GM18526 (cell line): ENCODE data around the gene ZBTB44.

Experiments used
- POLR2A ChIP-seq: IDR thresholded peaks from 3 replicates; pipeline ENCODE4 v1.6.1; 2011; ENCODE audit not compliant: insufficient read length; ENCODE audit errors: extremely low read depth

Gene ZBTB44

DNA sequence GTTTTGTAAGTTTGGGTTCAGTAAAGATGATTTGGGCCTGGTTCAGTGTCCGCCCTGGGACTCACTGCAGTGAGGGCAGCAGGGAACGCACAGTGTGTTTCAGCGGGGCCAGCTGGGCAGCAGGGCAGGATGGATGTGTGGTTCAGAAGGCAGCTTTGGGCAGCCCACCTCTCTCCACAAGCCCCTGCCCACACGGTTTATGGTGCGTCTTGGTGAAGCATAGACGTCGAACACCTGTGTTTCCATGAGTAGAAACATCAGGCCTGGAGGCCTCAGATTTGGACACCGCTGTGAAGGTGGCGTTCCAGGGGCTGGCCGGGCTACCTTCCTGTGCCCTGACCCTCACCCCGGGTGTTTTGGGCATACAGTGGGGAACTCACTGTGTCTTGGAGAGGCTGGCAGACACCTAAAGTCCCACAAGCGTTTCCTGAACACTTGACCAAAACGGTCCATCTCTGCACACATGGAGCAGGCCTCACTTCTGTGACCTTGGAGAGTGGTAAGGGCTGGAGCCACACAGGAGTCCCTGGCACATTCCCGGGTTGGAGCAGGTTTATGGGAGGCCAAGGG, 96.1 kb downstream of the ZBTB44 start:
- TF ChIP-seq POLR2A, result no peak

DNA sequence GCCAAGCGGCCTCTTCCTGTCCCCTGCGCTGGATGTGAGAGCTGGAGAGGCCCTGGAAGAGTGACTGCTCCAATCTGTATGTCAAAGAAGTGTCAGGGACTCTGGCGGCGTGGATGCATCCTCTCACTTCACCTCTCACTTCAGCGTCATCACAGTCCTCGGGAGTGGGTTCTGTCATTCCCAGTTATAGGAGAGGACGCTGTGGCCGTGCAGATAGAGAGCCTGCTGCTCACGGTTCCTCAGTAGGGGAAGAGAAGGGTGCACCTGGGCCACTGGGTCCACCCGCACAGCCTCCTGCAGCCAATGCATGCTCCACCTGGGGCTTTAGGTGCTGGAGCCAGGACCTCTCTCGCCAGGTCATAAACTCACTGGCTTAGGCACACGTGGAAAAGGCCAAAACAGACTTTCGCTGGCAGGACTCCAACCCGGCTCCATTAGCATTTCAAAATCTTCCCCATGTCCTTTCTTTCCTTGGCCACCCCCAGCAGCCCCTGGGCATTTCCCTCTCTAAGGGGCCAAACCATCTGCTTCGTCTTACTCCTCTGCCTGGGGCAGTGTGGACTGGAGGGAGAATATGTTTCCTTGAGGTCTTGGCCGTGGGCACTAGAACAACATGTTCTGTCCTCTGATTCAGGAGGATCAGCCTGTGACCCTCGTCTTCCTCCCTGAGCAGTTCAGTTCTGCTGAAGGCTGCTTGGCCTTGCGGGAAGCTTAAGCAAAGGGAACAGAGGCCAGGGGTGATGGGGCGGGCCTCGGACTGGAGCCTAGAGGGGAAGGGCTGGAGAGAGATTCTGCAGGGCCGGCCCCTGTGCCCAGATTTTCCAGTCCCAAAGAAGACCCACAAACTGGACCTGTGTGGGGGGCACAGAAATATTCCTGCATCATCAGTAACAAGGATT, 97.3 kb downstream of the ZBTB44 start:
- TF ChIP-seq POLR2A, result no peak

DNA sequence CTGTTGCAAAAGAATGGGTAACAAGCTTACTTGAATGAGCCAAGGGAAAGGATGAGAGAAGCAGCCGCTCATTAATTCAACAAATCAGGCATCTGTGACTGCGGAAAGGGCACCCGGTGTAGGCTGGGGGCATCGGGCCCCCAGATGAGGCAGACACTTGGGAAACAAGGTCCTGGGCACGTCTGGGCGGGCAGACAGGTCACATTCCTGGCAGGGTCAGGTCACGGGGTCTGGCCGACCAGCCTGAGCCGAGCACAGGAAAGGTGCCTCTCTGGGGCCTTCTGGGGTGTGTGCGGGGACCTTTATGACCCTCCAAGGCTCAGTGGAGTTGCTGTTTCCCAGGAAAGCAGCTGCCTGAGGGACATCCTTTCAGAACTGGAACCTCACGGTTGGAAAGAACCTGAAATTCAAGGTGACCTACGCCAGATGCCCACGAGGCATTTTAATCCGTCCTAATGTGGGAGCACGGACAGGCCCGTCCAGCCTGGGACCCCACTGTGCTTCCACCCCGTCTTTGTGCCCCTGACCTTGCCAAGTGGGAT, 98.1 kb downstream of the ZBTB44 start:
- no peak for TF ChIP-seq POLR2A

DNA sequence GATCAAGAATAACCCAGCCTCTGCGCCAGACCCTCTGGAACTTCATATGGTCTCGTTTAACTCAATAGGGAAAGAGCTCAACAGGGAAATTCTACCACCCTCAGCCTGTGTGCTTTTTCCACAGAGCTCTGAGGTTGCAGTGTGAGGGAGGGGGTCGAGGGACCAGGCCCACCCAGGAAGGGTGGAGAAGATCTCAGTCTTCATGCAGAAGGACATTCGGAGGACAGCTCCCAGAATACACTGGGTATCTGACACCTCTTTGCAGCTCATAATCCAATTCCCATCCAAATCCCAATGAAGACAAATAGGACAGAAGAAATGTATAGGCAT, 98.5 kb downstream of the ZBTB44 start:
- TF ChIP-seq POLR2A, result no peak

DNA sequence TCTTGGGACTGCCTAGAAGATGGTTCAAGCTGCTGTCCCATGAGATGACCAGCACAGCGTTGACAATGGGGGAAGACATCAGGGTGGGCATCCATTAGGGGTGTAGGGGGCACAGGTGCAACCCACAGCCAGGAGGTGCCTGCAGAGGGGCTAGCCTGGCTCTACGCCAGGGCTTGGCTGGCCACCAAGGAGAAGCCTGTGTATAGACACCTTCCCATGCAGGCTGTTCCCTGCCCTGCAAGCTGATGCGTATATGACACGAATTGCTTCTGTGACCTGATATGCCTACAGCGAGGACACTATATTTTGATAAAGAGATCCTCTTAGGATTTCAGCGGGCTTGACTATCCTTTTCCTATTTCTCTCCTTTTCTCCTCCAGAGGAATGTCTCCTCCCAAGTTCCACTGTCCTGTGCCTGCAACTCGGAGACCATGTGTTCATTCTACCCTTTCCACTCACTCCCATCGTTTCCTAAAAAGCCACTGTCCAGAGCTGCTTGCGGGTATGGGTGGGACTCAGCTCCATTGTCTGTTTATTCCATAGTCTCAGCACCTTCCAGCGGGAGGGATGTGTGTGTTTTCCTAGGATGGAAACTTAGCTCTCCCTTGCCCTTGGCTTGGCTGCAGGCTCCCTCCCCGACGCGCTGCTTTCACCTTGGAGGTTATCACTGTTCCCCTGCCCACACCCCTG, 99.0 kb downstream of the ZBTB44 start:
- no peak for TF ChIP-seq POLR2A

DNA sequence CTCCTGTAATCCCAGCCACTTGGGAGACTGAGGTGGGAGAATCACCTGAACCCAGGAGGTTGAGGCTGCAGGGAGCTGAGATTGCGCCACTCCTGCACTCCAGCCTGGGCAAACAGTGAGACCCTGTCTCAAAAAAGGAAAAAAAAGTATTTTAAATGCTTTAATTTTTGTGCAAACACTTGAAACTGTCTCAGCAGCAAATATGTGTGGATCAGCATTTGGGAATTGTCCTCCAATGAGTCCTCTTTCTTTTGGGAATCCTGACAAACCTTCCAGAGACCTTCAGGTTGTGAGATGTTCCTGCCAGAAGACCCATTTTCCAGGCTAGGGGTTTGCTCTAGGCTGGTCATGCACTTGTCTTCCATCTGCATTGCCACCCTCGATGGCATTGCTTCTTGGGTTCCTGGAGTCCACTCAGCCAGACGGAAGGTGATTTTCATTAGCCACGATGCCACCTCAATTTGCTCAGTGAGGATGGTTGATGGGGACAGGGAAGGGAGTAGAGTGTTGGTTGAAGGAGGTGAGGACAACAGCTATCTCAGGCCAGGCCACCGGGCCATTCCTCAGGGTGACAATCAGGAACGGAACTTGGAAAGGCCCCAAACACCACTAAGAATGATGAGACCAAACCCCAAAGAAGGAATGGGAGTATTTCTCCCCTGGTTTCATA, 99.7 kb downstream of the ZBTB44 start:
- no peak for TF ChIP-seq POLR2A

DNA sequence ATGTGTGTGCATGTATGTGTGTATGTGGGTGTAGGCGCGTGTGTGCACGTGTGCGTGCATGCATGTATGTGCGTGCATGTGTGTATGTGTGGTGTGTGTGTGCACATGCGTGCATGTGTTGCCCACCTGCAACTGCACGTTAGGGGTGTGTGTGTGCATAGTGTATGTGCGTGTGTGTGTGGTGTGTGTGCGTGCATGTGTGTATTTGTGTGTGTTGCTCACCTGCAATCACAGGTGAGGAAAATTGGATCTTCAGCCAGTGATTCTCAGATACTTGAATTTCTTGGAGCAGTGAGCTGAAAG, 100.8 kb downstream of the ZBTB44 start:
- no peak for TF ChIP-seq POLR2A

DNA sequence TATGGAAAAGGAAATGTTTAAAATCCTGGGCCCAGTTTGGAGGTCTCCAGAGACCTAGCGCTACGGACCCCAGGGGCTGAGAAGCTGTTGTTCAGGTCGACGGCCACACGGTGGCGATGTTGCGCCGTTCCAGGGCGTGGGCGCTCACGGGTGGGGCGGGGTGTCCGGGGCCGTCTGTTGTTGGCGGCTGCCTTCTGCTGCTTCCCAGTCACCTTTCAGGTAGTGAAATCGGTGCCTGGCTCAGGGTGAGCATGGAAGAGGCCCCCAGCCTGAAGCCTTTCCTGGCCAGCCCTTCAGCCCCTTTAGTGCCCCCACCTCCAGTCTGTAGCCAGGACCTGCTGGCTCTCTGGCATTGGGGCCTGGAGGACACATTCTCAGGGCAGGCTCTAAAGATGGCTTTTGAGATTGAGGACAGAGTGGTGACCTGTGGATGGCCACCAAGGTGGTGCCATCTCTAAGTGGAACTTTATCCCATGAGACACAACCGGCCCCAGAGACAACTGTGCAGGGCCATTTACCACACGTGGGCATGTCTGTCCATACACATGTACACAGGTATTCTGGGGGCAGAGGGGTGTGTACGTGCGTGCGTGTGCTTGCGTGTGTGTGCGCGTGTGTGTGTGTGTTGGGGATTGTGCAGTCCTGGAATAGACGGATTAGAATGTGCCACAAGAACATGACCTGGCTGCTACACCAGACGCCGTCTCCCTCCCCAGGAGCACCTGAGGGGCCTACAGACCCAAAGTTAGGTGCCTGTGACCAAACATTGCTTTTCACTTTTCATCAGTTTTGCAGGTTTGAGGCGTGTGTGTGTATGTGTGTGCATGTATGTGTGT, 101.4 kb downstream of the ZBTB44 start:
- no peak for TF ChIP-seq POLR2A

DNA sequence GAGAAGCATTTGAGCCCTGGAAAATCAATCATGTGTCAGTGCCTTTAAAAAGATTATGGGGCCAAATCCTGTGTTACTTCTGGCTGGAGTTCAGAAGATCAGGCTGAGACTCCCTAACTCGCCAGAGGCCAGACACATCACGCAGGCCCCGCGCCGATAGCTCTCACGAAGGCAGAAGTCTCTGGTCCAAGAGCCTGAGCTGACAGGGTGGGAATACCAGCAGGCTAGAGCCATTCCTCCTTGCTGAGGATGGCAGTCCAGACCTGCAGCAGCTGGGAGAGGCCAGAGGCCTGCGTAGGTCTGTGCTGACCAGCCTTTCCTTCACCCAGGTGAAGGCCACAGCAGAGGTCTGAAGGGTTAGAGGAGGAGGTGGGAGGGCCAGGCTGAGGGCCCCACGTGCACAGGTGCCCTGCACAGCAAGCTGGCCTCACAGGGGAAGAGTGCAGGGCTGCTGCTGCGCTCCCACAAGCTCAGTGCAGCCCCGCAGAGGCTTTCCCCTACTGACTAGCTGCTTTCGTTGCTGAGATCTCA, 102.2 kb downstream of the ZBTB44 start:
- no peak for TF ChIP-seq POLR2A

DNA sequence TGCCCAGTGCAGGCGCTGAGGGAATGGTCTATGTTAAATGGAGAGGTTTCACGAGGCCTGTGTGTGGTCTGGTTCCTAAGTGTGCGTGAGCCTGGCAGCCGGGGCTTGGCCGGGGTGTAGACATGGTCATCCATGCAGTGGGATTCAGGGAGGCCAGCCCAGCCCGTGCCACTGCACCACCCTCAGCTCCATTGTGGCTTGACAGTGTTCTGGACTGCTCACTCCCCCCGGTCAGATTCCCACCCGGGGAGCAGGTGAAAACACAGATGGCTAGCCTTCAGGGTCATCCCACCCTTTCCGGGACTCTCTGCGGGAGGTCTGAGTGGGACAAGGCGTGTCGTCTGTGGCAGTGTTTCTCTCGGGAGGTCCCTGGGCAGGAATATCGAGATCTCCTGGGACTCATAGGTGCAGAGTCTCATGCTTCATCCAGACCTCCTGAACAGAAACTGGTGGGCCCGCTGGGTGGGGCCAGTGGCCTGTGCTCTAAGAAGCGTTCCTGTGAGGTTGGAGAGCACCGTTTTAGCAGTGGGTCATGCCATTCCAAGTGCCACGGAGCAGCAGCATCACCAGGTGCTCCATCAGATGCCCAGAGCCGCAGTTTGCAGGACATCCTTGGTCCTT, 102.8 kb downstream of the ZBTB44 start:
- TF ChIP-seq POLR2A, result no peak

DNA sequence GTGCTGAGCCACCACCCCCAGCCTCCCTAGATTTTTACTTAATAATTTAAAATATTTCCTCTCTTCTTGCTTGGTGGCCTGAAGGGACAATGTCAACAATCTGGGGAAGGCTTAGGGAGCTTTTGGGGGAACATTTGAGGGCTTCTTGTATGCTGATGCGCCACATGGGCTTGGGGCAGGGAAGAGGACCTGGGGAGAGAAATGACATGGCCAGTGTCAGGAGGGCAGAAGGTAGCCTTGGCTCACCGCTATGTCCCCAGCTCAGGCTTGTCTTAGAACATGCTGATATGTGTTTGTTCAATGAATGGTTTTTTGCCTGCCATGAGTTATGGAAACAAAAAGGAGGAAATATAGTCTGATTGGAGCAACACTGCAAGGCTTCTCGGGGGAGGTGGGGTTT, 103.6 kb downstream of the ZBTB44 start:
- TF ChIP-seq POLR2A, result no peak

DNA sequence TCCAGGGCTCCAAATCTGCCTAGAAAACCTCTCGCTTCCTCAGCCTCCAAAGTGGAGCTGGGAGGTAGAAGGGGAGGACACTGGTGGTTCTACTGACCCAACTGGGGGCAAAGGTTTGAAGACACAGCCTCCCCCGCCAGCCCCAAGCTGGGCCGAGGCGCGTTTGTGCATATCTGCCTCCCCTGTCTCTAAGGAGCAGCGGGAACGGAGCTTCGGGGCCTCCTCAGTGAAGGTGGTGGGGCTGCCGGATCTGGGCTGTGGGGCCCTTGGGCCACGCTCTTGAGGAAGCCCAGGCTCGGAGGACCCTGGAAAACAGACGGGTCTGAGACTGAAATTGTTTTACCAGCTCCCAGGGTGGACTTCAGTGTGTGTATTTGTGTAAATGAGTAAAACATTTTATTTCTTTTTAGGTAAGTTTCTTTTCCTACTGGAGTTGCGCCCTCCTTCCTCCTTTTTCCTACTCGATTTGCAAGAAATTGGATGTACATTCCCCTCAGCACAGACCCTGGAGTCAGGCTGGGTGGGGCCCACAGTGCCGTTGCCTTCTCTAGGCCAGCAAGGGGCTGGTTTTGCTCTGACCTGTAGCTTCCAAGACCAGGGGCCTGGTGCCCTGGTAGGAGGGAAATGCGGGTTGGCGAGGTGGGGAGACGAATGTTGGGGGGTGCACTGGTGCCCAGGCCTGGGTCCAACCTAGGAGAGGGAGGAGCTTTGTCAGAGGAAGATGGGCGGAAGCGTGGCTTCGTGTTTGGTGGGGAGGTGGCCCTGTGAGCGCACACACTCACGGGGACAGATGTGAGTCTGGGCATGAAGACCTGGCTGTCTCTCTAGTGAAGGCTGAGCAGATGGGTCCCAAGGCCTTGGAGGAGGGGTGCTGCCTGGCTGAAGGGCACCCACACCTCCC, 104.5 kb downstream of the ZBTB44 start:
- no peak for TF ChIP-seq POLR2A
